ENCODE measurements around the gene ST3GAL2.
"Not testable (repeated sequence)": the region's sequence is repeated elsewhere in the genome, so short reads cannot be mapped to it uniquely, and the experiment has no call there.

DNA sequence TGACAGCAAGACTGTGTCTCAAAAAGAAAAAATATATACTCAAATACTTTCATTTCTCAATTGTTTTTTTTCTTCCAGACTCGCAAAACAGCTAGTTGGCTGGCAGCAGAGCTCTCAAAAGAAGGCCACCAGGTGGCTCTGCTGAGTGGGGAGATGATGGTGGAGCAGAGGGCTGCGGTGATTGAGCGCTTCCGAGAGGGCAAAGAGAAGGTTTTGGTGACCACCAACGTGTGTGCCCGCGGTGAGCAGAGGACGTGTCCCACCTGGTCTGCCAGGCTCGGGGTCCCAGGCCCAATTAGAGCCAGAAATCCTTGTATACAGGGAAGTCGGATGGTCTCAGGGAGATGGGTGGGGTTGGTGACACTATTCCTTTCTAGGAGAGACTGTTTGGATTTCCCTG lies 68.8 kb downstream of the ST3GAL2 start:
- TF ChIP-seq, protein P1, sequence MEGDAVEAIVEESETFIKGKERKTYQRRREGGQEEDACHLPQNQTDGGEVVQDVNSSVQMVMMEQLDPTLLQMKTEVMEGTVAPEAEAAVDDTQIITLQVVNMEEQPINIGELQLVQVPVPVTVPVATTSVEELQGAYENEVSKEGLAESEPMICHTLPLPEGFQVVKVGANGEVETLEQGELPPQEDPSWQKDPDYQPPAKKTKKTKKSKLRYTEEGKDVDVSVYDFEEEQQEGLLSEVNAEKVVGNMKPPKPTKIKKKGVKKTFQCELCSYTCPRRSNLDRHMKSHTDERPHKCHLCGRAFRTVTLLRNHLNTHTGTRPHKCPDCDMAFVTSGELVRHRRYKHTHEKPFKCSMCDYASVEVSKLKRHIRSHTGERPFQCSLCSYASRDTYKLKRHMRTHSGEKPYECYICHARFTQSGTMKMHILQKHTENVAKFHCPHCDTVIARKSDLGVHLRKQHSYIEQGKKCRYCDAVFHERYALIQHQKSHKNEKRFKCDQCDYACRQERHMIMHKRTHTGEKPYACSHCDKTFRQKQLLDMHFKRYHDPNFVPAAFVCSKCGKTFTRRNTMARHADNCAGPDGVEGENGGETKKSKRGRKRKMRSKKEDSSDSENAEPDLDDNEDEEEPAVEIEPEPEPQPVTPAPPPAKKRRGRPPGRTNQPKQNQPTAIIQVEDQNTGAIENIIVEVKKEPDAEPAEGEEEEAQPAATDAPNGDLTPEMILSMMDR (IDR thresholded peaks at IDR 0.05; ENCODE audit: insufficient read depth, low read length): not testable (repeated sequence)
- TF ChIP-seq POLR2AphosphoS5 (IDR thresholded peaks at IDR 0.05; ENCODE audit: low read depth); GABPA (IDR thresholded peaks at IDR 0.05; ENCODE audit: low read depth); SPI1 (IDR thresholded peaks at IDR 0.05; ENCODE audit: borderline replicate concordance, low read depth); REST (IDR thresholded peaks at IDR 0.05; ENCODE audit: insufficient replicate concordance, low read depth): not testable (repeated sequence)

Data from HL-60 (cell line).